ENCODE measurements around the gene SPTSSB. TPM values are rescaled to one million over a fixed set of nuclear protein-coding genes. Genes with fewer than 3 reads are reported as not detected.

SPTSSB gene
- total RNA-seq, 1 experiment from 2014 or later, result 15.7 TPM

DNA sequence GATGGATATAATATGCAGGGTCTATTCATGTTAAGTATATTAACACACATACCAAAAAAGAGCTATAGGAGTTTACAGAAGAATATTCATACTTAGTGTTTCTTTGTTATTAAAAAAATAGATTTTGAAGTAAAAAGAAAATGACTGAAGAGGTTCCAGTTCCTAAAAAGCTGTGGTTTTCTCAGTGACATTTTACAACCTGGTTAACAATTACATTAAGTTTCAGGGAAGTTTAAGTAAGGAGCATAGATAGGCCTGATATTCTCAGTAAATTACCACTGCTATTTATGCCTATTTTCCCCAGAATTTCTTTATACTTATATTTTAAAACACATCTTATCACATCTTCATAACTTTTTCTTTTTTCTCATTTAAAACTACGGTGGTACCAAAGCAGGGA, 43.6 kb upstream of the SPTSSB start (continued):
- TF ChIP-seq, protein P1, sequence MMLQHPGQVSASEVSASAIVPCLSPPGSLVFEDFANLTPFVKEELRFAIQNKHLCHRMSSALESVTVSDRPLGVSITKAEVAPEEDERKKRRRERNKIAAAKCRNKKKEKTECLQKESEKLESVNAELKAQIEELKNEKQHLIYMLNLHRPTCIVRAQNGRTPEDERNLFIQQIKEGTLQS (CRISPR knock-in tag; conservative IDR thresholded peaks at IDR 0.05), result no peak
- TF ChIP-seq ZNF138 (CRISPR knock-in tag; conservative IDR thresholded peaks at IDR 0.05), result no peak
- TF ChIP-seq, protein P2, sequence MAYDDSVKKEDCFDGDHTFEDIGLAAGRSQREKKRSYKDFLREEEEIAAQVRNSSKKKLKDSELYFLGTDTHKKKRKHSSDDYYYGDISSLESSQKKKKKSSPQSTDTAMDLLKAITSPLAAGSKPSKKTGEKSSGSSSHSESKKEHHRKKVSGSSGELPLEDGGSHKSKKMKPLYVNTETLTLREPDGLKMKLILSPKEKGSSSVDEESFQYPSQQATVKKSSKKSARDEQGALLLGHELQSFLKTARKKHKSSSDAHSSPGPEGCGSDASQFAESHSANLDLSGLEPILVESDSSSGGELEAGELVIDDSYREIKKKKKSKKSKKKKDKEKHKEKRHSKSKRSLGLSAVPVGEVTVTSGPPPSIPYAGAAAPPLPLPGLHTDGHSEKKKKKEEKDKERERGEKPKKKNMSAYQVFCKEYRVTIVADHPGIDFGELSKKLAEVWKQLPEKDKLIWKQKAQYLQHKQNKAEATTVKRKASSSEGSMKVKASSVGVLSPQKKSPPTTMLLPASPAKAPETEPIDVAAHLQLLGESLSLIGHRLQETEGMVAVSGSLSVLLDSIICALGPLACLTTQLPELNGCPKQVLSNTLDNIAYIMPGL (CRISPR knock-in tag; IDR thresholded peaks at IDR 0.05), result no peak
- TF ChIP-seq PRRX2 (CRISPR knock-in tag; IDR thresholded peaks at IDR 0.05), result no peak
- no peak for TF ChIP-seq GRHL2 (CRISPR knock-in tag; IDR thresholded peaks at IDR 0.05; ENCODE audit: insufficient replicate concordance, severe bottlenecking)
- TF ChIP-seq NR3C1 (CRISPR knock-in tag; conservative IDR thresholded peaks at IDR 0.05; ENCODE audit: low read depth), result no peak
- TF ChIP-seq SOX15 (CRISPR knock-in tag; IDR thresholded peaks at IDR 0.05), result no peak
- TF ChIP-seq ETV6 (CRISPR knock-in tag; IDR thresholded peaks at IDR 0.05), result no peak
- TF ChIP-seq ESRRA (CRISPR knock-in tag; IDR thresholded peaks at IDR 0.05; ENCODE audit: borderline replicate concordance), result no peak
- no peak for TF ChIP-seq HMGA2 (CRISPR knock-in tag; IDR thresholded peaks at IDR 0.05)
- TF ChIP-seq ZNF317 (CRISPR knock-in tag; IDR thresholded peaks at IDR 0.05; ENCODE audit: borderline replicate concordance, low read depth), result no peak
- no peak for TF ChIP-seq MXD4 (CRISPR knock-in tag; IDR thresholded peaks at IDR 0.05; ENCODE audit: borderline replicate concordance)

DNA sequence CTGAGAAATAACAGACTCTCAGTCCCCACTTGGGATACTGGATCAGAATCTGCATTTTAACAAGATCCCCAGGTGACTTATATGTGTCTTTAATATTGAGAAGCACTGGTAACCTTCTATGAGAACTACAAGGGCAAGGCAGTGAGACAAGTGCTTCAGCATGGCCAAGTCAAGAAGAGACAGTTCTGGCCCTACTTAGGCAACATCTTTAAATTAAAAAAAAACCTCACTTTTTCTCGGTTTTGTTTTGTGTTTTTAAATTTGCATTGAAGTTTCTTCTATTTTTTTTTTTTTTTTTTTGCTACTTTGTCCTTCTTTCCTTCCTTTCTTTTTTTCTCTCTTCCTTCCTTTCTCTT, 42.5 kb upstream of the SPTSSB start:
- Mint-ChIP-seq H3K4me1 (peaks cover 45% of the 10 kb centered on the region), H3K9me3 (peaks cover 29% of the 10 kb centered on the region), H3K4me3 (no peak overlapping the region), H3K27ac (no peak overlapping the region), H3K36me3 (peaks cover 30% of the 10 kb centered on the region), H3K27me3 (ENCODE audit: low read depth) (no peaks in the 10 kb centered on the region; the same call in none of the 2 replicates)
- no peak for ATAC-seq
- CTCF ChIA-PET, result no interaction called here
- POLR2A ChIA-PET, result no interaction called here
- DNase-seq (ENCODE audit: low spot score), result no peak
- no peak for TF ChIP-seq CREM (CRISPR knock-in tag; IDR thresholded peaks at IDR 0.05)
- TF ChIP-seq, protein P3, sequence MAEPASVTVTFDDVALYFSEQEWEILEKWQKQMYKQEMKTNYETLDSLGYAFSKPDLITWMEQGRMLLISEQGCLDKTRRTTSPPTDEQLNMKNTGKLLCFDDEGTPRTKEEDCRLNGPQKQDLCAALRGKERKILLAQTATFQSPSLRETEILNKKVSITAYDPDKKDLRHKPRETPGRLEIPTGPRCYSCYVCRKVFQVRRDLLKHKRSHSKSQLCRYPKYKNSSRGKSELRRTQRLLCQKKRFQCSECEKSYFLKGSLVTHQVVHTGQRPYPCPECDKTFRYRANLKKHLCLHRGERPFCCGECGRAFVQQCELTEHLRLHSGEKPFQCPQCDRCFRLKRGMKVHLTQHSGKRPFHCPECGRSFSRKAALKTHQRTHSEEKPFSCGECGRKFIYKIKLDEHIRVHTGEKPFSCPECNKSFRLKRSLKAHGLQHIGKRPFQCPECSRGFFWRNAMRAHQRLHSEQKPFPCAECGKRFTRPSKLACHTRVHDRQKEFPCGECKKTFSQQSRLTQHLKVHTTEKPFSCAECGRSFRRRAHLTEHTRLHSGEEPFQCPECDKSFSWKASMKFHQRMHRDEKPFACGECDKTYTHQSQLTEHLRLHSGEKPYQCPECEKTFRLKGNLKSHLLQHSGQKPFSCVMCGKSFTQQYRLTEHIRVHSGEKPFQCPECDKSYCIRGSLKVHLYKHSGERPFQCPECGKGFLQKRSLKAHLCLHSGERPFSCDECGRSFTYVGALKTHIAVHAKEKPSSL (CRISPR knock-in tag; conservative IDR thresholded peaks at IDR 0.05), result no peak
- no peak for TF ChIP-seq ZNF416 (CRISPR knock-in tag; IDR thresholded peaks at IDR 0.05)
- TF ChIP-seq MYBL2 (CRISPR knock-in tag; IDR thresholded peaks at IDR 0.05), result no peak
- no peak for TF ChIP-seq ETV6 (CRISPR knock-in tag; IDR thresholded peaks at IDR 0.05)
- no peak for TF ChIP-seq TEAD4 (CRISPR knock-in tag; IDR thresholded peaks at IDR 0.05)
- TF ChIP-seq, protein P4, sequence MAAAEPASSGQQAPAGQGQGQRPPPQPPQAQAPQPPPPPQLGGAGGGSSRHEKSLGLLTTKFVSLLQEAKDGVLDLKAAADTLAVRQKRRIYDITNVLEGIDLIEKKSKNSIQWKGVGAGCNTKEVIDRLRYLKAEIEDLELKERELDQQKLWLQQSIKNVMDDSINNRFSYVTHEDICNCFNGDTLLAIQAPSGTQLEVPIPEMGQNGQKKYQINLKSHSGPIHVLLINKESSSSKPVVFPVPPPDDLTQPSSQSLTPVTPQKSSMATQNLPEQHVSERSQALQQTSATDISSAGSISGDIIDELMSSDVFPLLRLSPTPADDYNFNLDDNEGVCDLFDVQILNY (CRISPR knock-in tag; IDR thresholded peaks at IDR 0.05), result no peak
- TF ChIP-seq, protein P5, sequence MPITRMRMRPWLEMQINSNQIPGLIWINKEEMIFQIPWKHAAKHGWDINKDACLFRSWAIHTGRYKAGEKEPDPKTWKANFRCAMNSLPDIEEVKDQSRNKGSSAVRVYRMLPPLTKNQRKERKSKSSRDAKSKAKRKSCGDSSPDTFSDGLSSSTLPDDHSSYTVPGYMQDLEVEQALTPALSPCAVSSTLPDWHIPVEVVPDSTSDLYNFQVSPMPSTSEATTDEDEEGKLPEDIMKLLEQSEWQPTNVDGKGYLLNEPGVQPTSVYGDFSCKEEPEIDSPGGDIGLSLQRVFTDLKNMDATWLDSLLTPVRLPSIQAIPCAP (CRISPR knock-in tag; IDR thresholded peaks at IDR 0.05), result no peak
- no peak for TF ChIP-seq FOXK1 (CRISPR knock-in tag; IDR thresholded peaks at IDR 0.05)
- no peak for TF ChIP-seq FOXP1 (CRISPR knock-in tag; IDR thresholded peaks at IDR 0.05; ENCODE audit: borderline replicate concordance)
- no peak for TF ChIP-seq JAZF1 (CRISPR knock-in tag; IDR thresholded peaks at IDR 0.05)
- TF ChIP-seq NFE2L1 (CRISPR knock-in tag; IDR thresholded peaks at IDR 0.05), result no peak
- TF ChIP-seq TEAD1 (CRISPR knock-in tag; IDR thresholded peaks at IDR 0.05), result no peak
- TF ChIP-seq, protein P6, sequence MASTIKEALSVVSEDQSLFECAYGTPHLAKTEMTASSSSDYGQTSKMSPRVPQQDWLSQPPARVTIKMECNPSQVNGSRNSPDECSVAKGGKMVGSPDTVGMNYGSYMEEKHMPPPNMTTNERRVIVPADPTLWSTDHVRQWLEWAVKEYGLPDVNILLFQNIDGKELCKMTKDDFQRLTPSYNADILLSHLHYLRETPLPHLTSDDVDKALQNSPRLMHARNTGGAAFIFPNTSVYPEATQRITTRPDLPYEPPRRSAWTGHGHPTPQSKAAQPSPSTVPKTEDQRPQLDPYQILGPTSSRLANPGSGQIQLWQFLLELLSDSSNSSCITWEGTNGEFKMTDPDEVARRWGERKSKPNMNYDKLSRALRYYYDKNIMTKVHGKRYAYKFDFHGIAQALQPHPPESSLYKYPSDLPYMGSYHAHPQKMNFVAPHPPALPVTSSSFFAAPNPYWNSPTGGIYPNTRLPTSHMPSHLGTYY (CRISPR knock-in tag; IDR thresholded peaks at IDR 0.05), result no peak
- TF ChIP-seq, protein P7, sequence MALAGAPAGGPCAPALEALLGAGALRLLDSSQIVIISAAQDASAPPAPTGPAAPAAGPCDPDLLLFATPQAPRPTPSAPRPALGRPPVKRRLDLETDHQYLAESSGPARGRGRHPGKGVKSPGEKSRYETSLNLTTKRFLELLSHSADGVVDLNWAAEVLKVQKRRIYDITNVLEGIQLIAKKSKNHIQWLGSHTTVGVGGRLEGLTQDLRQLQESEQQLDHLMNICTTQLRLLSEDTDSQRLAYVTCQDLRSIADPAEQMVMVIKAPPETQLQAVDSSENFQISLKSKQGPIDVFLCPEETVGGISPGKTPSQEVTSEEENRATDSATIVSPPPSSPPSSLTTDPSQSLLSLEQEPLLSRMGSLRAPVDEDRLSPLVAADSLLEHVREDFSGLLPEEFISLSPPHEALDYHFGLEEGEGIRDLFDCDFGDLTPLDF (CRISPR knock-in tag; IDR thresholded peaks at IDR 0.05), result no peak
- TF ChIP-seq, protein P2 (CRISPR knock-in tag; IDR thresholded peaks at IDR 0.05), result no peak
- TF ChIP-seq NR3C1 (CRISPR knock-in tag; conservative IDR thresholded peaks at IDR 0.05; ENCODE audit: low read depth), result no peak
- TF ChIP-seq NFYB (CRISPR knock-in tag; conservative IDR thresholded peaks at IDR 0.05; ENCODE audit: low read depth), result no peak
